DMS 273 (cell line): ENCODE results near the gene WAS.
"Not testable (repeated sequence)": the region's sequence is repeated elsewhere in the genome, so short reads cannot be mapped to it uniquely, and the experiment has no call there.

ENCODE experiments used
- DNase-seq: peaks from one replicate; lab custom pipeline; 2025; ENCODE audit not compliant: unreplicated experiment; lab: John Stamatoyannopoulos, UW

The WAS gene

DNA sequence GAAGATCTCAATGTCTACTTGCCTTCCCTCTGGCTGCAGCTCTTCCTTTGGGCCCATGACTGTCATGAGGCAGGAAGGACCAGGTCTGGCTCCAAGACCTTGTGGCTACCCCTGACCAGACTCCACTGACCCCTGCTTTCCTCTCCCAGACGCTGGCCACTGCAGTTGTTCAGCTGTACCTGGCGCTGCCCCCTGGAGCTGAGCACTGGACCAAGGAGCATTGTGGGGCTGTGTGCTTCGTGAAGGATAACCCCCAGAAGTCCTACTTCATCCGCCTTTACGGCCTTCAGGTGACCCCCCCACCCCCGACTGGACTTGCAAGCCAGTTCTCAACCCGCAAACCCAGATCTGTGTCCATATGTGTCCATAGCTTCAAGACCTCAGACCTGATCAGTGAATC lies 535 bp downstream of the WAS start:
- DNase-seq: no peak

DNA sequence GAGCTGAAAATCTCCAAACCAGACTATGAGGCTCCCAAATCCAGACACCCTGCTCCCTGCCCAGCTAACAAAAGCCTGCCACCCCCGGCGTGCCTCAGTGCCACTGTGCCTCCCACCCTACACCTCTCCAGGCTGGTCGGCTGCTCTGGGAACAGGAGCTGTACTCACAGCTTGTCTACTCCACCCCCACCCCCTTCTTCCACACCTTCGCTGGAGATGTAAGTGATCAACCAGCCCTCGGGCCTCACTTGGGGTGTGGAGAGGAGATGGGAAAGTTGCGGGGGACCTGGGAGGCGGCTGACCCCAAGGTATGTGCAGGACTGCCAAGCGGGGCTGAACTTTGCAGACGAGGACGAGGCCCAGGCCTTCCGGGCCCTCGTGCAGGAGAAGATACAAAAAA lies 1.8 kb downstream of the WAS start:
- DNase-seq: no peak

DNA sequence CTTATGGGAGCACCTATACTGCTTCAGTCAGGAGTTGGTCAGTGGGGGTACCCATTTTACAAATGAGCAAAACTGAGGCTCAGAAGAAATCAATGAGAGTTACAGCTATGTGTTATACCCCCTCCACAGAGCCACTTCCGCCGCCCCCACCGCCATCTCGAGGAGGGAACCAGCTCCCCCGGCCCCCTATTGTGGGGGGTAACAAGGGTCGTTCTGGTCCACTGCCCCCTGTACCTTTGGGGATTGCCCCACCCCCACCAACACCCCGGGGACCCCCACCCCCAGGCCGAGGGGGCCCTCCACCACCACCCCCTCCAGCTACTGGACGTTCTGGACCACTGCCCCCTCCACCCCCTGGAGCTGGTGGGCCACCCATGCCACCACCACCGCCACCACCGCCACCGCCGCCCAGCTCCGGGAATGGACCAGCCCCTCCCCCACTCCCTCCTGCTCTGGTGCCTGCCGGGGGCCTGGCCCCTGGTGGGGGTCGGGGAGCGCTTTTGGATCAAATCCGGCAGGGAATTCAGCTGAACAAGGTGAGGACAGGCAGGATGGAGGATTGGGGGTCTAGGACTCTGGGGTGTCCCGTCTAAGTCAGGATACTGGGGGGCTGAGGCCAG lies 5.0 kb downstream of the WAS start:
- DNase-seq: no peak

DNA sequence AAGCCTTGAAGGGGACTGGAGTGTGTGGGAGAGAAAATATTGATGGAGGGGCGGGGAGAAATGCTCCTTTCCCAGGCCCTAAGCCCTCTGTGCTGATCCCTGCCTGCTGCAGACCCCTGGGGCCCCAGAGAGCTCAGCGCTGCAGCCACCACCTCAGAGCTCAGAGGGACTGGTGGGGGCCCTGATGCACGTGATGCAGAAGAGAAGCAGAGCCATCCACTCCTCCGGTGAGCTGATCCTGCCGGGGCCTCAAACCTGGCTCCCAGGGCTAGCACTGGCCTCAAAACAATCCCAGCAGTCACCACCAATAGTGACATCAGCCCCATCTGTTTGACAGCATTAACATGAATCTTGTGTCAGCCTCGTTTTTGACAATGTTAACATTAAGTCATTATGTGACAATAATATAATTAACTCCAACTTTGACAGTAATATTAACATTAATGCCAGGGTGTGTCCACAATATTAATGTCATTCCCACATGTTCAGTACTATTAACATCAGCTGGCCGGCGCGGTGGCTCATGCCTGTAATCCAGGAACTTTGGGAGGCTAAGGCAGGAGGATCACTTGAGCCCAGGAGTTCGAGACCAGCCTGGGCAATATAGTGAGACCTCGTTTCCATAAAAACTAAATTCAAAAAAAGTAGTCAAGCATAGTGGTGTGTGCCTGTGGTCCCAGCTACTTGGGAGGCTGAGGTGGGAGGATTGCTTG lies 5.8 kb downstream of the WAS start:
- DNase-seq: peak; percentile 31

DNA sequence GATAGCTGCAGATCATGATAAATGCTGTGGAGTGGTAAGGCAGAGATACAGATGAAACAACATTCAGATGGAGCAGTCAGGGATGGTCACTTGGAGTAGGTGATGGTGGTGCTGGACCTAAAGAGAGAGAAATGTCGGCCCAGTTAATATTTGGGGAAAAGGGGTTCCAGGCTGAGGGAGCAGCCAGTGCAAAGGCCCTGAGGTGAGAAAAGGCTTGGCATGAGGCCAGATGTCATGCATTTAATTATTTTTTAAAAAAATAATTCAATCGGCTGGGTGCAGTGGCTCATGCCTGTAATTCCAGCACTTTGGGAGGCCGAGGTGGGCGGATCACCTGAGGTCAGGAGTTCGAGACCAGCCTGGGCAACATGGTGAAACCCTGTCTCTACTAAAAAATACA lies 8.1 kb downstream of the WAS start:
- DNase-seq: not testable (repeated sequence)

DNA sequence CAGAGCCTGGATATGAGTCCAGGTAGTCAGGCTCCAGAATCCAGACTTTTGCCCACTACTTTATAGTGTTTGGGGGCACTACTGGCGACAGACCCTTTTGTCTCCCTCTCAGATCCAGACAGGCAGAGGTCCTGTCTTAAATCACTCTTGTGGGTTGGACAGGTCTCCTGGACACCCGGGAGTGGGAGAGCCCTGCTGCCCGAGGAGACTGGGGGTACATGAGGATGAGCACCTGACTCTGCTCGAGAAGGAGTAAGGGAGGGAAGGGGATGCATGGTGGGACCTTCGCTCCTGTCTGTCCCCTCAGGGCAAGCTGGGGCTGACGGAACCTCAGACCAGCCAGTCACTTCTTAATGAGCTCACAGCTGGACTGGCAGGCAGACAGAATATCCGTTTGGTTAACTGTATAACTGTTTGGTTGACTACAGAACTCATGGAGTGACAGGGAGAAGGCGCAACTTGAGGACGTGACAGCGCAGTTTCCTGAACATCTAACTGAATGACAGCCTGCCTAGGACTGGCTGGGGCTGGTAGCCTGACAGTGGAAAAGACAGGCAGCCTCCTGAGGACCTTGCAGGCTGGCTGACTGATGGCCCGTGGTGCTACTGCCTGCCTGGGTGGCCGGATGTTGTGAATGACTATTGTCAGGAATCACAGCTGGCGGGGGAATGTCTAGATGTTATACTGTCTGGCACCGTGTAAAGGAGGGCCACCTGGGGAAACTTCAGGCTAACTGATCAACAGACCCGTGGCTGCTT lies 11.4 kb downstream of the WAS start:
- DNase-seq: no peak

DNA sequence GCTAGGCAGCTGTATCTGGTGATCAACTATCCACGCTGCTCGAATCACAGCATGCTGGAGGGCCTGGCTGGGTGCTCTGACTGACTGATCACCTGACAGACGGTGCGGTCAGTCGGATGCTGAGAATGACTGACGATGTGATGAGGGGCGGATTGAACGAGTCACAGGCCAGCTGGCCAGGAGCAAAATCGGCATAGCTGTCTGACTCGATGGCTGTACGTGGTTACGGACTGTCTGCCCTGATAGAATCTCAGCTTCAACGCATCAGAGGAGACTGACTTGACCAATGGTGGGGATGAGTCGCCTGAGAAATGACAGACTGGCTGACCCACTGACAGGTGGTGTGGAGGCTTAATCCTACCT lies 11.9 kb downstream of the WAS start:
- peak; percentile 44 for DNase-seq

DNA sequence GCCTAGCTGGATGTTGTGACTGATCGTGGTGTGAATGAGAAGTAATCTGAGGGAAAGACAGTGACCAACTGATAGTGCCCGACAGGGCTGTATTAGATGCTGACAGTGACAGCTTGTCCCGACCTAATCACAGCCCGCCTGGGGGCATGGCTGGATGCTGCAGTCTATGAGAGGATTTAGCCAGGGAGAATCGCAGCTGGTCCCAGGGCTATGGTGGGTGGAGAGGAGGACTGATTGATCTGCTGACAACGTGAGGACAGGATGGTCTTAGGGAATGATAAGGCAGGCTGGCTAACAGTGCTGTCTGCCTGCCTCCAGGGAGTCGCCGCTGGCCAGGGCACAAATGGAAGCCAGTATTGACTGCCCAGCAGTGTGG lies 12.3 kb downstream of the WAS start:
- peak; percentile 53 for DNase-seq

DNA sequence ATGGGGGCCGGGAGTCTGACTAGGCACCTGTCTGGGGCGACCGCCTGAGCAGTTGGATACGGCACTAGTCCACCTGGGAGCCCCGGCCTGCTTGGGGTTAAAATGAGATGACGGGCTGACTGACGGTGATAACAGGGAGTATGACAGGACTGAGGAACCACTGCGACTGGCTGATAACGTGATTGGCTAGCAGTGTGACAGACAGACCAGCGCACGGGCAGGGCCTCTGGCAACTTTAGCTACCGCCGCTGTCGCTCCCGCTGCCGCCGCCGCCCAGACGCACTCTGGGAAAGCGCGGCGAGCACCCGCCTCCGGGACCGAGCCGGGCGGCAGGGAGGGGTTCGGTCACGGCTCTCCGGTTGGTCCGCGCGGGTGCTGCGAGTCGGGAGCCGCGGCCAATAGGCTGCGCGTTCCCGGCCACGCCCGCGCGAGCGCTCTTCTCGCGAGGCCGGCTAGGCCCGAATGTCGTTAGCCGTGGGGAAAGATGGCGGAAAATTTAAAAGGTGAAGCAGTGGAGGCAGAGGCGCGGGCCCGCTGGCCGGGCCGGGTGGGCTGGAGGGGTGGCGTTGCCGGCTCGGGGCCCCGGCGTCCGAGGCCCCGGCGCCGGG lies 12.8 kb downstream of the WAS start, which contains the start of gene SUV39H1:
Gene SUV39H1, plus strand, starts transcription at position 434 of the 608 bp plus-strand sequence. Its CDS starts 51 bp downstream, at position 485.
- peak; percentile 97 for DNase-seq

DNA sequence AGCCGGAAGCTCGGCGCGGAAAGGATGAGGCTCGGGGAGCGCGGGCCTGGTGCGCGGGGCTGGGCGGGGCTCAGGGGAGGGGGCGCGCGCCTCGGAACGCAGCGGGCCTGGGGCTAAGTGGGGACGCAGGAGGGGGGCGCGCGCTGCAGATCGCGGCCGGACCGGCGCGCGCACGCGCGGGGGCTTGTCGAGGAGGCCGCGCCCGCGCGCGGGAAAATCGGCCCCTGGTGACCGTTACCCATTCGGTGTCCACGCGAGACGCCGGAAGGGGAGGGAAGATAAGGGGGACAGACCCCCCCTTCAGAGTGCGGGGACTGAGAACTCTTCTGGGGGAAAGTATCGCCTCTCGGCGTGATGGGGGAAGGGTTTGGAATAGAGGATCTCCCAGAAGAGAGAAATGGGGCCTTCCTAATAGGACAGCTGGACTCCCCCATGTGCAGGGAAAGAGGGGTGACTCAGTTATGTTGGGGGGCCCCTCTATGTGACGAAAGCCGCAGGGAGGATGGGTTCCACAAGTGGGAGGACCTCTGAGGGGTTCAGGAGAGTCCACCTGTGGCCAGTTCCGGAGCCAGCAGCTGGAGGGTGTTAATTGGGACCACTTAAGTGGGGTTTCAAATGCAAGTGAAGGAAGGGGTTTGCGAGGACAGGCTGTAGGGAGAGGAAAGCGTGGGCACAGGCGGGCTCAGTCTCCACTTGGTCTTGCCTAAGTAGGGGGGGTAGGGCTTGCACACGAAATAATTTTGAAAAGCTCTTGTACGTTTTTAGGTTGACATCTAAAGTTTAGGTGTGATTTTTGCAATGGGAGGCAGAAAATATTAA lies 13.5 kb downstream of the WAS start:
- DNase-seq: peak; percentile 80

DNA sequence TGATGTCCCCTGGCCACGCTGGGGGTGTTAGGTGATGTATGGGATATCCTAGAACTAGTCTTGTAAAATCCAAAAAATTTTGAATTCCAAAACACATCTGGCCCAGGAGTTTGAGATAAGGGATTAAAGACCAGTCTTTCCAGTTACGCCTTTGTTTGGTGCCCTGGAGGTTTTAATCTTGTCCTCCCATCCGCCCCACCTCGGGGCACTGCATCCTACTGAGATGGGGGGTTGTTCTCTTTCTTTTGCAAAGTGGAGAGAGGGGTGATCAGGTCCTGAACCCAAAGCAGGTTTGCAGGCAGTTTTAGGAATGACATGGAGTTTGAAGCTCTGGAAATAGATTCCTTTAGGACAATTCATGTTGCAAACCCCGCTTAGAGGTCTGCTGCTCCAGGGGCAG lies 14.7 kb downstream of the WAS start:
- DNase-seq: no peak

DNA sequence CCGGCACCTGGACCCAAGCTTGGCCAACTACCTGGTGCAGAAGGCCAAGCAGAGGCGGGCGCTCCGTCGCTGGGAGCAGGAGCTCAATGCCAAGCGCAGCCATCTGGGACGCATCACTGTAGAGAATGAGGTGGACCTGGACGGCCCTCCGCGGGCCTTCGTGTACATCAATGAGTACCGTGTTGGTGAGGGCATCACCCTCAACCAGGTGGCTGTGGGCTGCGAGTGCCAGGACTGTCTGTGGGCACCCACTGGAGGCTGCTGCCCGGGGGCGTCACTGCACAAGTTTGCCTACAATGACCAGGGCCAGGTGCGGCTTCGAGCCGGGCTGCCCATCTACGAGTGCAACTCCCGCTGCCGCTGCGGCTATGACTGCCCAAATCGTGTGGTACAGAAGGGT lies 16.6 kb downstream of the WAS start:
- no peak for DNase-seq

DNA sequence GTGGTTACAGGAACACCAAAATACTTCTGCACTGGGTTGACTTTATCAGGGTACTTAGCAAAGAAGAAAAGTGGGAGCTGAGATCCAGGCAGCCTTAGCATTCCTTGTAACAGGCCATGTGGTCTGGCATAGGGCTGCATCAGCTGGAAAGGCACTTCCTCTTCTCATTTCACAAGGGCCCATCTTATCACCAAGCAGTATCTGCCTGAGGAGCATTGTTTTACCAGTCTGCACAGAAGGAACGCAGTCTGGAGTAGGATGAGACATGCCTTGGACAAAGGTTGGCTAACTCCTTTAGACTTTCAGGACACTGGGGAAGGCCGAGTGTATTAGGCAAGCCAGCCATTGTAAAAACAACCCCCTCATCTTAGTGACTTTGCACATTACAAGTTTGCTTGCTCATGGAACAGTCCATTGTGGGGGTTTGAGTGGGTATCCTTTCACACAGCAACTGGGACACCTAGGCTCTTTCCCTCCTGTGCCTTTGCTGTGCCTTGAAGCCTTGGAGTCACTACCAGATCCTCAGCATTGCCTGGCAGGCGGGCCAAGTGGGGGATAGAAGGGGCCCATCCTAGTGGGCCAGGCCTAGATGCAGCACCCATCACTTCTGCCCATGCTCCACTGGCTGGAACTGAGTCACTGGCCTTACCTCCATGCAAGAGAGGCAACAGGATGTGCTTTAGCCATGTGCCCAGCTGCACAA lies 17.5 kb downstream of the WAS start:
- DNase-seq: no peak

DNA sequence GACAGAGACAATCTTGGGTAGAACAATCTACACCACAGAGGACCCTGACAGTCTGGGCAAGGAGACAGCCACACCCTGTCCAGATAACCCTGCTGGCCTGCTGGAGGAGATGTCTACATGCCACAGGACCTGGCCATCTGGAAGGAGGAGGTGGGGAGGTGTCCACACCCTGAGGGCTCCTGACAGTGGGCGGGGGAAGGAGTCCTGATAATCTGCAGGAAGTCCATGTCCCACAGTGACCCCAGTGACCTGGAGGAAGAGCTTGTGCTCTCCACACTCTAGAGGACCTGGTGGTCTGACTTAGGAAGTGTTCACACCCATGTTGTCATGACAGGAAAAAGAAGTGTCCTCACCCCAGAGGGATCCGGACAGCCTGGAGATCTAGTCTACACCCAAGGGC lies 18.4 kb downstream of the WAS start:
- DNase-seq: no peak

DNA sequence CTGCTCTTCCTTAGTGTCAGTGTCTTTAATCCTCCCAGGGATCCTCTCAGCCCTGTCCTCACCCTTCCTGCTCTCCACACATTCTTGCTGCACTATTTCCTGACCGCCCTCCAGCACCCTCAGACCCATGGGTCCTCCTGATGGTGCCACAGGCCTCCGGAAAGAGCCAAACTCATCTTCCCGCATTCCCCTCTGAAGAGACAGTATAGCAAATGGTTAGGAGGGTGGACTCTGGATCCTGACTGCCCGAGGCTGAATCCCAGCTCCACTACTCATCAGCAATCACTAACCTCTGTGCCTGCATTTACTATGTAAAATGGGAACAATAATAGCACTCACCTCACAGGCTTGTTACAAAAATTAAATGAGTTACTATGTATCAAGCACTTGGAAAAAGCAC lies 19.1 kb downstream of the WAS start:
- DNase-seq: no peak

DNA sequence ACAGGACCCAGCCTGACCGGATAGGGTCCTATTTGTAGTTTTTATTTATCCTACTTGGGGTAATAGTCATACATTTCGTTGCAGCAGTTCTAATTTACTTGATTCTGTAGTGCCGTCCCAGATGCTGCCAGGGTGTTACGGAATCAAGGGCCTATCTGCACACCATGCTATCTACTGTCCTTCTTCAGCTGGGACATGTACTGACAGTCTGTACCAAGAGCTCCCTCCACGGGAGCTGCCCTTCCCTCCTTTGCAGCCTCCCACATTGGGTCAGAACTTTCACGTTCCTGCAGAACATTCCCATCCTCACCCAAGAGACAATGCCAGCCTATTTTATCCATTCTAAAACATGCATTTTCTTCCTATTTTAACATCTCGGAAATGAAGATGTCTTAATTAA lies 19.6 kb downstream of the WAS start:
- no peak for DNase-seq

DNA sequence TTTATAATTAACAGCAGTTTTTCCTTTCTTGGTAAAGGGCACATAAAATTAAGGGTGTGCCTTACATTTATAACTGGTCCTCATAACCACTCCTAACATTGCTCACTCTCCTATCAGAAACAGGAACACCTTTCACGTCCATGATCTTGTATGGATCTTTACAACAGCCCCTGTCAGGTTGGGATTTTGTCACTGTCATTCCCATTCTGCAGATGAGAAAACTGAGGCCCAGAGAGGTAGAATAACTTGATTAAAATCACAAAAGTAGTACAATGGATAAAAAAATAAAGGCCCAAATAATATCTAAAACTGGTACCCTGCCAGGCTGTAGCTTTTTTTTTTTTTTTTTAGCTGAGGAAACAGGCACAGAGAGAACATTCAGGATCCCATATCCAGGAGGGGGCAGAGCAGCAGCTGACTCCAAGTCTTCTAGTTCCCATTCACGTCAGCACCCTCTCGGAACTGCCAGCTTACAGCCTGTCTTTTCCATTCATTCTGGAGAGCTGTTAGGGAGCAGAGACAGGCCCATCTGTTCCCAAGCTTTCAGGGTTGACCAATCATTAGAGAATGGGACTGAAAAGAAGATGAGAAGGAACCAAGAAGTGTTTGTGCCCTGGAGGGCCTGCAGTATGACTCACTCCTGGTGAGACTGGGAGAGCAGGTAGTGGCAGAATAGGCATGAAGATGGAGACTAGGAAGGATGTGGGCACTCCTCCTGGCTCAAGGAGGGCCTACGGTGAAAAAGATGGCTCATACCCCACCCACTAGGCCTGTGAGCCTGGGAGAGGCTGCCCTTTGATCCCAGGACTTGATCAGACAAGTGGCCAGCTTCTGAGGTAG lies 20.3 kb downstream of the WAS start:
- DNase-seq: peak; percentile 77

DNA sequence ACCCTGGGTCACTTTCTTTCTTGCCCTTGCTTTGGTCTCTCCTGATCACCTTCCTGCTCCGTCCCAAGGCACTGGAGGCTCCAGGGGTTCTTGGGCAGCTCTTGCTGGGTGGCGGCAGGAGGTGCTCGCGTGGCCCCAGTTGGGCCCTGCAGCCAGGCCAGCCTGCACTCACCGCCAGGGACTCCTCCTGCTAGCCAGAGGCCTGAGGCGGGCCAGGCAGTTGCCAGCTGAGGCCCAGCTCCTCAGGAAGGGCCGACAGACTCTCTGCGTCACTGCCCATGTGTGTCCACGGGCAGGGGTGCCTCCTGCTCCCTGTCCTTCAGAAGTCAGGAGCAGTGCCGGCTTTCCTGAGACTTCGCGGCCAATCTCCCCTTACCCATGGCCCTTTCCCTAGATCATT lies 22.3 kb downstream of the WAS start:
- no peak for DNase-seq

DNA sequence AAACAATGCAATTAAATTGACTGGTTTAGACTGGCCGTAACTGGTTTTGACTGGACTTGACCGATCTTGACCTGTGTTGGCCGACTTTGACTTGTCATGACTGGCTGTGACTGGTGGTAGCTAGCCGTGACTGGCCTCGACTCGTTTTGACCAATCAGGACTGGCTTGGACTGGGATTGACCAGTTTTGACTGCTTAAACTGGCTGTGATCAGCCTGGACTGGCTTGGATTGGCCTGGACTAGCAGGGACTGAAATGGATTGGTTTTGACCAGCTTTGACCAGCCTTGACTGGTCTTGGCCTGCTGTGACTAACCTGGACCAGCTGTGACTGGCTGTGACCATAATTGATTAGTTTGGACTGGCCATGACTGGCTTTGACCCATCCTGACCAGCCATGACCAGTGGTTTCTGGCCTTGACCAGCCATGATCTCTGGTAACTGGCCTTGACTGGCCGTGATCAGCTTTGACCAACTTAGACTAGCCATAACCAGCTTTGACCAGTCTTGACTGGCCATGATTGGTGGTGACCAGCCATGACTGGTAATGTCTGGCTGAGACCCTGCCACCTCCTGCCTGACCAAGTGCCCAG lies 26.0 kb downstream of the WAS start:
- no peak for DNase-seq
